H1 (cell line): Measurements from ENCODE around the gene BSX.

Experiments used
- CEBPB ChIP-seq: IDR thresholded peaks from 2 replicates; pipeline ENCODE4 v1.6.1; 2012; ENCODE audit warnings: low read depth, low read length
- JUN ChIP-seq: IDR thresholded peaks from 2 replicates; pipeline ENCODE4 v1.6.1; 2011; ENCODE audit warnings: low read depth, mild to moderate bottlenecking, improper control_type of control experiment, low read length
- TF ChIP-seq, protein P1 (sequence below): IDR thresholded peaks from 2 replicates; pipeline ENCODE4 v1.6.1; 2012; ENCODE audit warnings: low read length, inconsistent platforms

- TF ChIP-seq, protein P1, sequence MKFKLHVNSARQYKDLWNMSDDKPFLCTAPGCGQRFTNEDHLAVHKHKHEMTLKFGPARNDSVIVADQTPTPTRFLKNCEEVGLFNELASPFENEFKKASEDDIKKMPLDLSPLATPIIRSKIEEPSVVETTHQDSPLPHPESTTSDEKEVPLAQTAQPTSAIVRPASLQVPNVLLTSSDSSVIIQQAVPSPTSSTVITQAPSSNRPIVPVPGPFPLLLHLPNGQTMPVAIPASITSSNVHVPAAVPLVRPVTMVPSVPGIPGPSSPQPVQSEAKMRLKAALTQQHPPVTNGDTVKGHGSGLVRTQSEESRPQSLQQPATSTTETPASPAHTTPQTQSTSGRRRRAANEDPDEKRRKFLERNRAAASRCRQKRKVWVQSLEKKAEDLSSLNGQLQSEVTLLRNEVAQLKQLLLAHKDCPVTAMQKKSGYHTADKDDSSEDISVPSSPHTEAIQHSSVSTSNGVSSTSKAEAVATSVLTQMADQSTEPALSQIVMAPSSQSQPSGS: no peak
- TF ChIP-seq CEBPB: no peak
- TF ChIP-seq JUN: no peak
Observed at GRCh38 chr11:122938557-122938956, 43.1 kb downstream of the BSX start.
